CD8-positive, alpha-beta memory T cell (primary cell): ENCODE measurements around the gene FRMD4A. TPM values are rescaled to one million over a fixed set of nuclear protein-coding genes. Genes with fewer than 3 reads are reported as not detected.
A peak's percentile ranks its signal among the peaks of the same experiment; 100 is the strongest.

Experiments
- CTCF ChIA-PET: fragments of 350-600 bp; sonication (Branson Sonifier 250); formaldehyde crosslinking; loops from one replicate; lab custom pipeline; 2021; ENCODE audit warnings: antibody characterized with exemption; lab: Charles Lee
- POLR2A ChIA-PET: fragments of 350-600 bp; sonication (Branson Sonifier 250); formaldehyde crosslinking; loops from one replicate; lab custom pipeline; 2021; ENCODE audit warnings: antibody characterized with exemption; lab: Charles Lee
- DNase-seq, 5 donors: peaks; one replicate each; pipeline versions ENCODE4 v3.0.0 to v3.0.0-alpha.2; 2020 to 2022; ENCODE audit warnings: mixed read lengths in 1 of 5
- H3K27ac ChIP-seq: one replicate; pipeline ENCODE4 v1.7.0; 2013; ENCODE audit warnings: low read depth, mild to moderate bottlenecking, low read length, moderate library complexity
- H3K27me3 ChIP-seq: 2 replicates; pipeline ENCODE4 v1.7.0; 2013; ENCODE audit warnings: low read length, mild to moderate bottlenecking; ENCODE audit not compliant: insufficient read depth, poor library complexity, severe bottlenecking
- H3K36me3 ChIP-seq: 2 replicates; pipeline ENCODE4 v1.7.0; 2013; ENCODE audit warnings: mild to moderate bottlenecking, low read length, moderate library complexity; ENCODE audit not compliant: insufficient read depth
- H3K4me1 ChIP-seq: 2 replicates; pipeline ENCODE4 v1.7.0; 2013; ENCODE audit warnings: mild to moderate bottlenecking, low read length, moderate library complexity; ENCODE audit not compliant: insufficient read depth
- H3K4me3 ChIP-seq: 2 replicates; pipeline ENCODE4 v1.7.0; 2013; ENCODE audit warnings: mild to moderate bottlenecking, low read length
- H3K9me3 ChIP-seq: 2 replicates; pipeline ENCODE4 v1.7.0; 2013; ENCODE audit warnings: mild to moderate bottlenecking, low read length
- H3K27ac Mint-ChIP-seq, 8 donors: one replicate each; pipeline ENCODE4 v1.8.0; 2020 to 2021; ENCODE audit warnings: mixed read lengths in 8 of 8, mild to moderate bottlenecking in 6 of 8, inconsistent platforms in 3 of 8, moderate library complexity in 3 of 8
- H3K27me3 Mint-ChIP-seq, 2 donors: one replicate each; pipeline ENCODE4 v1.8.0; 2020 to 2021; ENCODE audit warnings: mixed read lengths in 2 of 2, mild to moderate bottlenecking in 1 of 2, moderate library complexity in 1 of 2
- H3K36me3 Mint-ChIP-seq, 3 donors: one replicate each; pipeline ENCODE4 v1.8.0; 2020 to 2021; ENCODE audit warnings: mixed read lengths in 3 of 3, inconsistent platforms in 1 of 3, mild to moderate bottlenecking in 1 of 3
- H3K4me1 Mint-ChIP-seq, 3 donors: one replicate each; pipeline ENCODE4 v1.8.0; 2020 to 2021; ENCODE audit warnings: mixed read lengths in 3 of 3, inconsistent platforms in 1 of 3, mild to moderate bottlenecking in 1 of 3
- H3K4me3 Mint-ChIP-seq, 7 donors: one replicate each; pipeline ENCODE4 v1.8.0; 2020 to 2021; ENCODE audit warnings: mixed read lengths in 7 of 7, mild to moderate bottlenecking in 6 of 7, moderate library complexity in 4 of 7, inconsistent platforms in 2 of 7
- H3K9me3 Mint-ChIP-seq, 5 donors: one replicate each; pipeline ENCODE4 v1.8.0; 2020 to 2022; ENCODE audit warnings: mixed read lengths in 5 of 5, mild to moderate bottlenecking in 3 of 5, moderate library complexity in 2 of 5, inconsistent platforms in 1 of 5
- polyA plus RNA-seq: library from polyadenylated mRNA; unstranded; fragments of 300-500 nt; fragmentation: Illumina TruSeq; gene quantifications from one replicate; pipeline ENCODE4 v1.2.3, GENCODE V29; 2021
- total RNA-seq, 2 experiments: library from RNA; stranded (reverse); gene quantifications; one replicate each; pipeline ENCODE4 v1.2.3, GENCODE V29; 2021

The FRMD4A gene
- total and polyA plus RNA-seq, 3 experiments from 2014 or later = 0.21 to 2.7 (median 2.1) TPM

- Histone ChIP-seq H3K9me3 (no peaks in the 10 kb centered on the region), H3K27me3 (no peaks in the 10 kb centered on the region), H3K36me3 (no peaks in the 10 kb centered on the region), H3K4me3 (no peak overlapping the region), H3K4me1 (no peaks in the 10 kb centered on the region), H3K27ac (no peak overlapping the region)
- no peak overlapping the region for H3K27ac Mint-ChIP-seq
- POLR2A ChIA-PET = no interaction called here
- H3K4me1 Mint-ChIP-seq = no peaks in the 10 kb centered on the region
- no peak overlapping the region for H3K4me3 Mint-ChIP-seq
- peaks cover 28 to 63% of the 10 kb centered on the region in 2 donors for H3K27me3 Mint-ChIP-seq
- no peak for DNase-seq
- peaks cover 0 to 2% (median 0%) of the 10 kb centered on the region in 5 donors for H3K9me3 Mint-ChIP-seq
- CTCF ChIA-PET = no interaction called here
- H3K36me3 Mint-ChIP-seq = no peaks in the 10 kb centered on the region
These were observed 40.2 kb upstream of the FRMD4A start for GRCh38 chr10:14370894-14371293.

- Mint-ChIP-seq H3K27me3 (peaks cover 28 to 57% of the 10 kb centered on the region in 2 donors), H3K9me3 (peaks cover 0 to 2% (median 0%) of the 10 kb centered on the region in 5 donors), H3K36me3 (no peaks in the 10 kb centered on the region), H3K4me3 (no peak overlapping the region), H3K4me1 (no peaks in the 10 kb centered on the region), H3K27ac (no peak overlapping the region)
- Histone ChIP-seq H3K4me1 (no peaks in the 10 kb centered on the region), H3K9me3 (no peaks in the 10 kb centered on the region), H3K4me3 (no peak overlapping the region), H3K27ac (no peak overlapping the region), H3K36me3 (no peaks in the 10 kb centered on the region), H3K27me3 (no peaks in the 10 kb centered on the region)
- DNase-seq = no peak
- ChIA-PET CTCF (interaction anchor here (1.0 kb wide), 1 partner anchor 13 kb away, joined by 3 read pairs; no protein-coding TSS in a partner anchor), POLR2A (no interaction called here)
These were observed 39.2 kb upstream of the FRMD4A start for GRCh38 chr10:14369906-14370305.

- no peaks in the 10 kb centered on the region for H3K36me3 ChIP-seq
- H3K27ac ChIP-seq = no peak overlapping the region
- no peaks in the 10 kb centered on the region for H3K27me3 ChIP-seq
- H3K4me1 ChIP-seq = no peaks in the 10 kb centered on the region
- no peaks in the 10 kb centered on the region for H3K9me3 ChIP-seq
- H3K36me3 Mint-ChIP-seq = no peaks in the 10 kb centered on the region
- ChIA-PET CTCF (no interaction called here), POLR2A (no interaction called here)
- peak overlapping the region in 1 of 7 donors; percentile 16 for H3K4me3 Mint-ChIP-seq
- H3K9me3 Mint-ChIP-seq = no peaks in the 10 kb centered on the region
- H3K27ac Mint-ChIP-seq = no peak overlapping the region
- peaks cover 20 to 38% of the 10 kb centered on the region in 2 donors for H3K27me3 Mint-ChIP-seq
- H3K4me3 ChIP-seq = no peak overlapping the region
- H3K4me1 Mint-ChIP-seq = no peaks in the 10 kb centered on the region
- DNase-seq = no peak
These were observed 36.0 kb upstream of the FRMD4A start for GRCh38 chr10:14366760-14367159.

- no peak overlapping the region for H3K4me3 ChIP-seq
- CTCF ChIA-PET = no interaction called here
- Mint-ChIP-seq H3K36me3 (no peaks in the 10 kb centered on the region), H3K9me3 (no peaks in the 10 kb centered on the region), H3K27ac (no peak overlapping the region), H3K4me3 (no peak overlapping the region), H3K4me1 (no peaks in the 10 kb centered on the region), H3K27me3 (peaks cover 13 to 39% of the 10 kb centered on the region in 2 donors)
- no peaks in the 10 kb centered on the region for H3K36me3 ChIP-seq
- H3K27me3 ChIP-seq = no peaks in the 10 kb centered on the region
- no peaks in the 10 kb centered on the region for H3K4me1 ChIP-seq
- H3K27ac ChIP-seq = no peak overlapping the region
- POLR2A ChIA-PET = no interaction called here
- no peaks in the 10 kb centered on the region for H3K9me3 ChIP-seq
- no peak for DNase-seq
These were observed 34.5 kb upstream of the FRMD4A start for GRCh38 chr10:14365266-14365665.

GRCh38 chr10:14362104-14362503 lies 31.4 kb upstream of the FRMD4A start:
- ChIA-PET POLR2A (no interaction called here), CTCF (interaction anchor here (1.4 kb wide), 1 partner anchor 23 kb away, joined by 3 read pairs; no protein-coding TSS in a partner anchor)
- Histone ChIP-seq H3K4me3 (no peak overlapping the region), H3K4me1 (no peaks in the 10 kb centered on the region), H3K36me3 (no peaks in the 10 kb centered on the region), H3K27me3 (no peaks in the 10 kb centered on the region), H3K27ac (no peak overlapping the region), H3K9me3 (no peaks in the 10 kb centered on the region)
- Mint-ChIP-seq H3K9me3 (no peaks in the 10 kb centered on the region), H3K36me3 (no peaks in the 10 kb centered on the region), H3K4me1 (no peaks in the 10 kb centered on the region), H3K27me3 (peaks cover 3 to 24% of the 10 kb centered on the region in 2 donors), H3K27ac (no peak overlapping the region), H3K4me3 (no peak overlapping the region)
- no peak for DNase-seq

GRCh38 chr10:14360961-14361360 lies 30.2 kb upstream of the FRMD4A start:
- H3K36me3 Mint-ChIP-seq = no peaks in the 10 kb centered on the region
- POLR2A ChIA-PET = no interaction called here
- no peak overlapping the region for H3K4me3 Mint-ChIP-seq
- peaks cover 0 to 35% of the 10 kb centered on the region in 2 donors for H3K27me3 Mint-ChIP-seq
- H3K4me1 Mint-ChIP-seq = no peaks in the 10 kb centered on the region
- H3K9me3 Mint-ChIP-seq = no peaks in the 10 kb centered on the region
- Histone ChIP-seq H3K4me3 (no peak overlapping the region), H3K36me3 (no peaks in the 10 kb centered on the region), H3K4me1 (no peaks in the 10 kb centered on the region), H3K27ac (no peak overlapping the region), H3K9me3 (no peaks in the 10 kb centered on the region), H3K27me3 (no peaks in the 10 kb centered on the region)
- DNase-seq = no peak
- H3K27ac Mint-ChIP-seq = no peak overlapping the region
- CTCF ChIA-PET = interaction anchor here (1.4 kb wide), 1 partner anchor 25 kb away, joined by 3 read pairs; no protein-coding TSS in a partner anchor

- Mint-ChIP-seq H3K27me3 (peaks cover under 1 to 38% of the 10 kb centered on the region in 2 donors), H3K27ac (no peak overlapping the region), H3K36me3 (no peaks in the 10 kb centered on the region), H3K4me1 (no peaks in the 10 kb centered on the region), H3K9me3 (no peaks in the 10 kb centered on the region), H3K4me3 (no peak overlapping the region)
- no peak for DNase-seq
- Histone ChIP-seq H3K27ac (no peak overlapping the region), H3K4me3 (no peak overlapping the region), H3K36me3 (no peaks in the 10 kb centered on the region), H3K4me1 (no peaks in the 10 kb centered on the region), H3K9me3 (no peaks in the 10 kb centered on the region), H3K27me3 (no peaks in the 10 kb centered on the region)
- POLR2A ChIA-PET = no interaction called here
- CTCF ChIA-PET = no interaction called here
These were observed 29.8 kb upstream of the FRMD4A start for GRCh38 chr10:14360515-14360914.

- CTCF ChIA-PET = no interaction called here
These were observed 28.3 kb upstream of the FRMD4A start for GRCh38 chr10:14358886-14359573.

More at GRCh38 chr10:14358886-14359573, 28.3 kb upstream of the FRMD4A start:
- Histone ChIP-seq H3K9me3 (no peaks in the 10 kb centered on the region), H3K4me1 (no peaks in the 10 kb centered on the region), H3K27ac (no peak overlapping the region), H3K36me3 (no peaks in the 10 kb centered on the region), H3K27me3 (no peaks in the 10 kb centered on the region), H3K4me3 (no peak overlapping the region)
- H3K36me3 Mint-ChIP-seq = no peaks in the 10 kb centered on the region
- DNase-seq = no peak
- POLR2A ChIA-PET = no interaction called here
- no peaks in the 10 kb centered on the region for H3K4me1 Mint-ChIP-seq
- no peak overlapping the region for H3K4me3 Mint-ChIP-seq
- H3K27ac Mint-ChIP-seq = no peak overlapping the region
- H3K9me3 Mint-ChIP-seq = no peaks in the 10 kb centered on the region
- H3K27me3 Mint-ChIP-seq = peaks cover 5 to 40% of the 10 kb centered on the region in 2 donors
